Thoracic aorta (tissue), 2 donors: ENCODE results near the gene LMCD1. TPM values are rescaled to one million over a fixed set of nuclear protein-coding genes. Genes with fewer than 3 reads are reported as not detected.

ENCODE experiments used
- ATAC-seq: fragments of 150-250 bp; one replicate; pipeline ENCODE4 v1.8.0; 2017; ENCODE audit warnings: low read depth; ENCODE audit not compliant: insufficient number of reproducible peaks, low FRiP score
- DNase-seq: peaks from one replicate; pipeline ENCODE4 v3.0.0-alpha.2; 2020; ENCODE audit warnings: low spot score
- H3K27ac ChIP-seq, 2 donors: fragments of 200-600 bp; sonication (generic); 1 replicate in 1 of 2; 2 replicates in 1 of 2; pipeline ENCODE4 v1.5.1; 2016; ENCODE audit warnings: mild to moderate bottlenecking in 2 of 2, moderate library complexity in 2 of 2
- H3K27me3 ChIP-seq: fragments of 200-600 bp; sonication (generic); replicated peaks from 2 replicates; pipeline ENCODE4 v1.6.0; 2016; ENCODE audit warnings: mild to moderate bottlenecking; ENCODE audit not compliant: insufficient read depth
- H3K36me3 ChIP-seq: fragments of 200-600 bp; sonication (generic); one replicate; pipeline ENCODE4 v1.5.1; 2016
- H3K4me1 ChIP-seq, 2 donors: fragments of 200-600 bp; sonication (generic); 1 replicate in 1 of 2; 2 replicates in 1 of 2; pipeline versions ENCODE4 v1.5.1 to v1.6.0; 2016; ENCODE audit warnings: low read depth in 2 of 2, mild to moderate bottlenecking in 1 of 2; ENCODE audit not compliant: control insufficient read depth in 1 of 2
- H3K4me3 ChIP-seq: fragments of 200-600 bp; sonication (generic); 2 replicates; pipeline ENCODE4 v1.5.1; 2016; ENCODE audit warnings: mild to moderate bottlenecking
- H3K9me3 ChIP-seq: fragments of 200-600 bp; sonication (generic); 2 replicates; pipeline ENCODE4 v1.5.1; 2016
- total RNA-seq, 2 donors: library from RNA; depleted of rRNA; stranded (reverse); fragments of >200 nt; gene quantifications; one replicate each; pipeline versions ENCODE4 v1.1.0 to v1.2.3, GENCODE V29; 2016
- TF ChIP-seq, protein P1 (sequence below): fragments of 200-600 bp; sonication (generic); IDR thresholded peaks from one replicate; pipeline ENCODE4 v1.5.1; 2019; ENCODE audit warnings: antibody characterized with exemption

LMCD1 gene
- total RNA-seq, 2 donors from 2014 or later: 813 to 852 TPM

DNA sequence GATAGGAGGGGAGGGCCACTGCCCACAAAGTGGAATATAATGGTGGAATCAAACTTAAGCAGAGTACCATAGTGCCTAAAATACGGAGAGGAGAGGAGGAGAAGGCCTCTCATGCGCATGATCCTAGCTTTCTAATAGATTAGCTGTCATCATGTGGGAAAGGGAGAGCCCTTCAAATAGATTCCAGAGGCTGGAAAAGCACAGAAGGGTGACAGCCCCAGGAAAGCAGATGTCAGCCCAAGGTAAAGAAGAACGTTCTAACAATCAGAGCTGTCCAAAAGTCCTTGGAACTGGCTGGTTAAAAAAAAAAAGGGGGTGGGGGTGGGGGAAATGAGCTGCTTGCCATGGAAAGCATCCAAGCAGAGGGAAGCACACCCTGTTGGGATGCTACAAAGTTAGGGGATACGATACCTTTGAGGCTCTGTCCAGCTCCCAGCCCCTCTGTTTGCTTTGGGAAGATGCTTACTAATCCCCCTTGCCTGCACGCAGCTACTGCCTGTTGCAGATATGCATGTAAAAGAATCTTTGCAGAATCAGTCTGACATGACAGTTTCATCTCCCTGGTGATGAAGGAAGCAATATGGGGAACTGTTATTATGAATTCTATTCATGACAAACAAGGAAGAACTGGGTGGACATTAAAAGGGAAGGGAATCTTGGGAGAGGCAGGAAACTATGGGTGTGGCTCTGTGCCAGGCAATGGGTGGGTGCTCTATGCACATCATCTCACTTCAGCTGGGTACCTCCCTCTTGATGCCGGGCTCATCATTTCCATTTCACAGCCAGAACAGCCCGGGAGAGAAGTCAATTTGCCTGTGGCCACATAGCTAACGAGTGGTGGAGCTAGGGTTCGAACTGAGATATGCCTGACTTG lies 10.1 kb upstream of the LMCD1 start:
- Histone ChIP-seq H3K27ac (peak overlapping the region; percentile 92 to 96), H3K4me3 (no peak overlapping the region), H3K4me1 (peaks cover 16 to 61% of the 10 kb centered on the region in 2 donors), H3K9me3 (no peaks in the 10 kb centered on the region), H3K36me3 (no peaks in the 10 kb centered on the region), H3K27me3 (no peaks in the 10 kb centered on the region)
- DNase-seq: no peak
- ATAC-seq: no peak
- TF ChIP-seq, protein P1, sequence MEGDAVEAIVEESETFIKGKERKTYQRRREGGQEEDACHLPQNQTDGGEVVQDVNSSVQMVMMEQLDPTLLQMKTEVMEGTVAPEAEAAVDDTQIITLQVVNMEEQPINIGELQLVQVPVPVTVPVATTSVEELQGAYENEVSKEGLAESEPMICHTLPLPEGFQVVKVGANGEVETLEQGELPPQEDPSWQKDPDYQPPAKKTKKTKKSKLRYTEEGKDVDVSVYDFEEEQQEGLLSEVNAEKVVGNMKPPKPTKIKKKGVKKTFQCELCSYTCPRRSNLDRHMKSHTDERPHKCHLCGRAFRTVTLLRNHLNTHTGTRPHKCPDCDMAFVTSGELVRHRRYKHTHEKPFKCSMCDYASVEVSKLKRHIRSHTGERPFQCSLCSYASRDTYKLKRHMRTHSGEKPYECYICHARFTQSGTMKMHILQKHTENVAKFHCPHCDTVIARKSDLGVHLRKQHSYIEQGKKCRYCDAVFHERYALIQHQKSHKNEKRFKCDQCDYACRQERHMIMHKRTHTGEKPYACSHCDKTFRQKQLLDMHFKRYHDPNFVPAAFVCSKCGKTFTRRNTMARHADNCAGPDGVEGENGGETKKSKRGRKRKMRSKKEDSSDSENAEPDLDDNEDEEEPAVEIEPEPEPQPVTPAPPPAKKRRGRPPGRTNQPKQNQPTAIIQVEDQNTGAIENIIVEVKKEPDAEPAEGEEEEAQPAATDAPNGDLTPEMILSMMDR: no peak

DNA sequence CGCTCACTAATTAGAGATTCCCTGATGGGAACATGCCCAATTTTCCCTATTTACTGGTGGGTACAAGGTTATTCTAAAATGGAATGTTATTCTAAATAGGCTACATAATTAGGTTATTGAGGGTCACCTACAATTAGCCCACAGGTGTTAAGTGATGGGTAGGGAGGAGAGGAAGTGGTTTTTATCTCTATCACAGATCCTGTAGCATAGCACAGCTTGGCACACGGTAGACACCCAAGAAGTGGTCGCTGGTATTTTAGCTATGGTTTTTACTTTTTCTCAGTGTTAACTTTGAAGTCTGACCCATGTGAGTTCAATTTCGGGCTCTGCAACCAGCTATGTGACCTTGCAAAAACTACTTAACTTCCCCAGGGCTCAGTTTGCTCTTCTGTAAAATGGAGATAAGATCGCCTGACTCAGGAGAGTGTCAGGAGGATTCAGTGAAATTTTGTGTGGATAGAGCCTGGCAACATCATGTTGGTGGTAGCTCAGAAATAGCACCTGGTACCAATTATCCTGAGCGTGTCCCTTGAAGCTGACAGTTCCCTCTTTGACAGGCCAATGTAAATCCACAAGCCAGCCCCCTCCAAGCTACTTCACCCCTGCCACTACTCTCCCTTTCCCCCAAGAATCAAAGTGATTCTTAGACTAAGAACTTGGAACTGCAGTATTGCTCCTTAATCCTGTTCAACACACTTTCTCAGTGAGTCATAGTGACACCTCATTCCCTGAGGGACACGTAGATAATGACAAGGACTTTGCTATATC lies 8.7 kb upstream of the LMCD1 start:
- no peaks in the 10 kb centered on the region for H3K27me3 ChIP-seq
- peak overlapping the region in 1 of 2 donors; percentile 92 for H3K27ac ChIP-seq
- no peak for DNase-seq
- TF ChIP-seq, protein P1: no peak
- no peaks in the 10 kb centered on the region for H3K9me3 ChIP-seq
- no peak overlapping the region for H3K4me3 ChIP-seq
- no peak for ATAC-seq
- H3K36me3 ChIP-seq: no peaks in the 10 kb centered on the region
- peaks cover 15 to 47% of the 10 kb centered on the region in 2 donors for H3K4me1 ChIP-seq

DNA sequence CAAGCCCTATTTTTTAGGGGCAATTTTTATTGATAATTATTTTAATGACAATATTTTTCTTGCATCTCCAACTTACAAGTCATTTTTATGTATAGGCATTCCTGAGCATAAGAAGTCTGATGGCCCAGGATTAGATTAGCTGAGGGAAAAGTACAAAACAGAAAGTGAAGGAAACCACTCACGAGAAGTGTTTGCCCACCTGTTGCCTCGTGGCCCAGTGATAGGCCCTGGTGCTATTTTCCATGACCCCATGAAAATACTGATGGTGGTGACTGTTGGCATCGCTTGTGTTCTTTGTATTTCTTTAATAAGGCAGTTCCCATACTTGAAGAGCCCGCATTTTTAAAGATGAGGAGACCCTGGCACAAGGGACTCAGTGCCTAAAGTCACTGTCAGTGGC lies 7.9 kb upstream of the LMCD1 start:
- DNase-seq (no peak), ATAC-seq (no peak)
- Histone ChIP-seq H3K27ac (no peak overlapping the region), H3K4me3 (no peak overlapping the region), H3K9me3 (no peaks in the 10 kb centered on the region), H3K4me1 (peaks cover 15 to 39% of the 10 kb centered on the region in 2 donors), H3K36me3 (no peaks in the 10 kb centered on the region), H3K27me3 (no peaks in the 10 kb centered on the region)
- TF ChIP-seq, protein P1: no peak

DNA sequence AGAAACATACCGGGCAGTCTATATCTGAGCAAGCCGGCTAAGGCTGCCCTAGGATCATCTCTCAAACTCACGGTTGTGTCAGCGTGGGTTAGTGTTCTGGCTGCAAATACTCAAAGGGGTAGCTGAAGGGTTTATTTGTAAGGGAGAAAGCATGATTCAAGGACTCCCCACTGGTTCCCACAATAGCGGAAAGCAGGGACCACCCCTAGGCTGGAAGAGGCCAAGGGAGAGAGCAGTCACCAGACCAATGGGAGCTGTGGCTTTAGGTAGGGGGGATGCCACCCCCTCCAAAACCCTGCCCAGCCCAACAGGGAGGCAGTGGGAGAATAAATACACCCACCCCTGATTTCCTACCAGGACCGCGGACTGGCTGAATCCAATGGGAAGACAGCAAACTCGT lies 7.3 kb upstream of the LMCD1 start:
- H3K4me3 ChIP-seq: no peak overlapping the region
- TF ChIP-seq, protein P1: no peak

DNA sequence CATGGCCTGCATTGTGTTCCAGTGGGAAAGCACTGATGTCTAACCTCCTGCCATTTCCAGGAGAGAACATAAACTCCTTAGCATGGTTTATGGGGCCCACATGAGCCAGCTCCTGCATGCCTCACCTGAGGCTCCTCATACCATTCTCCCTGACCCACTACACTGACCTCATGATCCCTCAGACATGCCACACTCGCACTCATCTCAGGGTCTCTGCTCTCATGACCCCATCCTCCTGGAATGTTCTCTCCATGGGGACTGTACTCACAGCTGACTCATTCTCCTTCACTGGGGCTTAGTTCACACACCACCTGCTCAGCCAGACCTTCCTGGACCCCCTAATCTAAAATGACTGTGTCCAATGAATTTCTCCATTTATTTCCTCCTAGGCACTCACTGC lies 4.0 kb upstream of the LMCD1 start:
- Histone ChIP-seq H3K4me1 (peaks cover 5 to 8% of the 10 kb centered on the region in 2 donors), H3K9me3 (no peaks in the 10 kb centered on the region), H3K4me3 (no peak overlapping the region), H3K27me3 (no peaks in the 10 kb centered on the region), H3K27ac (no peak overlapping the region), H3K36me3 (no peaks in the 10 kb centered on the region)
- TF ChIP-seq, protein P1: no peak
- DNase-seq: no peak
- ATAC-seq: no peak

More for the DNA sequence above, 7.3 kb upstream of the LMCD1 start:
- H3K27me3 ChIP-seq: no peaks in the 10 kb centered on the region
- DNase-seq (no peak), ATAC-seq (no peak)
- H3K27ac ChIP-seq: no peak overlapping the region
- no peaks in the 10 kb centered on the region for H3K9me3 ChIP-seq
- peaks cover 10 to 33% of the 10 kb centered on the region in 2 donors for H3K4me1 ChIP-seq
- H3K36me3 ChIP-seq: no peaks in the 10 kb centered on the region
